Progenitor cell of endocrine pancreas (in vitro differentiated cells): ENCODE data around the gene NLRP12. TPM values are rescaled to one million over a fixed set of nuclear protein-coding genes. Genes with fewer than 3 reads are reported as not detected.

Experiments used
- DNase-seq: peaks from one replicate; pipeline ENCODE4 v3.0.0; 2021; ENCODE audit warnings: low spot score; ENCODE audit not compliant: unreplicated experiment
- H3K27ac Mint-ChIP-seq: 2 replicates; pipeline ENCODE4 v1.8.0; 2021; ENCODE audit warnings: mild to moderate bottlenecking, moderate library complexity, mixed read lengths
- H3K27me3 Mint-ChIP-seq: 2 replicates; pipeline ENCODE4 v1.8.0; 2021; ENCODE audit warnings: mixed read lengths
- H3K36me3 Mint-ChIP-seq: 2 replicates; pipeline ENCODE4 v1.8.0; 2022; ENCODE audit warnings: mixed read lengths; ENCODE audit not compliant: insufficient read depth
- H3K4me1 Mint-ChIP-seq: 2 replicates; pipeline ENCODE4 v1.8.0; 2021; ENCODE audit warnings: low read depth, mixed read lengths
- H3K4me3 Mint-ChIP-seq: 2 replicates; pipeline ENCODE4 v1.8.0; 2021; ENCODE audit warnings: low read depth, mild to moderate bottlenecking, moderate library complexity, mixed read lengths
- H3K9me3 Mint-ChIP-seq: 2 replicates; pipeline ENCODE4 v1.8.0; 2021; ENCODE audit warnings: low read depth, mixed read lengths
- total RNA-seq: library from RNA; stranded (reverse); gene quantifications from 2 replicates; pipeline ENCODE4 v1.2.1, GENCODE V29; 2021
- TF ChIP-seq, protein P1 (sequence below): fragments of 200-600 bp; sonication (generic); IDR thresholded peaks from one replicate; pipeline ENCODE4 v1.5.0; 2021; ENCODE audit warnings: antibody characterized with exemption, mild to moderate bottlenecking; ENCODE audit not compliant: unreplicated experiment

NLRP12 gene
- total RNA-seq, 1 donor from 2014 or later, result not detected

DNA sequence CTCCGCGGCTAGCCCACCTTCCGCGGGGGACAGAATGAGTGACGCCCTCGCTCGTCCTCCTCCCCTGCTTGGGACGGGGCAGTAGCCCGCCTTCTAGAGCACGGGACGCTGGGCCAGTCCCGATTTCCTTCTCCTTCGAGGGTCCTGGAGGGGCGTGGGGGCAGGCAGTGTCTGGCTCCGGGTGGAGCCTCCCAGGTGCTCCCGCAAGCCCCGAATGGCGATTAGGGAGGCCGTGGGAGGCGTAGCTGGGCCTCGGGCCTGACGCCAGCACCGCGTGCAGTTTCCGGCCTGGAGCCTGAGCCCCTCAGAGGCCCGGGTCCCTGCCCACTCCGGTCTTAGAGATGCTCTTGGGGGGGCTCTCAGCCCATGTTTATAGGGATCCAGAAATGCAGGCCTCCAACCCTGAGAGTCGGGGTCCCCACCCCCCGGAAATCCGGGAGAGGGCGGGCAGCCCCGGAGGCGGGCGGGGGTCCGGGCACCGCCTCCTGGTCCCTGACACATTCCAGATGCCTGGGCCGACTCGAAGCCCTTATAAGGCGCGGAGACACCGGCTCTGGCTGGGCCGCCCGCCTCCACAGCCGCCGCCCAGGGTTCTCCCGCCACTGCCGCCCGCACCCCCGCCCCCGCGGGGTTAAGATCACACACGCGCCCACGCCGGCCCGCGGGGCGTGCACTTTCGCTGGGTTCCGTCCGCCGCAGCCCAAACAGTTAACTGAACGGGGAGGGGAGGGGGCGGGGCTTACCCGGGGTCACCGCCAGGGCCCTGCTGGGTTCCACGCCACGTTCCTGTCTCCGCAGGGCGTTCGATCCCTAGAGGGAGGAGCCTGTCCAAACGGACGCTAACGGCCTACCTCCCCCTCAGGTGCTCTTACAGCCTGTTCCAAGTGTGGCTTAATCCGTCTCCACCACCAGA lies 45.0 kb upstream of the NLRP12 start:
- Mint-ChIP-seq H3K4me3 (peak overlapping the region; percentile 83), H3K4me1 (peaks cover 49% of the 10 kb centered on the region)

DNA sequence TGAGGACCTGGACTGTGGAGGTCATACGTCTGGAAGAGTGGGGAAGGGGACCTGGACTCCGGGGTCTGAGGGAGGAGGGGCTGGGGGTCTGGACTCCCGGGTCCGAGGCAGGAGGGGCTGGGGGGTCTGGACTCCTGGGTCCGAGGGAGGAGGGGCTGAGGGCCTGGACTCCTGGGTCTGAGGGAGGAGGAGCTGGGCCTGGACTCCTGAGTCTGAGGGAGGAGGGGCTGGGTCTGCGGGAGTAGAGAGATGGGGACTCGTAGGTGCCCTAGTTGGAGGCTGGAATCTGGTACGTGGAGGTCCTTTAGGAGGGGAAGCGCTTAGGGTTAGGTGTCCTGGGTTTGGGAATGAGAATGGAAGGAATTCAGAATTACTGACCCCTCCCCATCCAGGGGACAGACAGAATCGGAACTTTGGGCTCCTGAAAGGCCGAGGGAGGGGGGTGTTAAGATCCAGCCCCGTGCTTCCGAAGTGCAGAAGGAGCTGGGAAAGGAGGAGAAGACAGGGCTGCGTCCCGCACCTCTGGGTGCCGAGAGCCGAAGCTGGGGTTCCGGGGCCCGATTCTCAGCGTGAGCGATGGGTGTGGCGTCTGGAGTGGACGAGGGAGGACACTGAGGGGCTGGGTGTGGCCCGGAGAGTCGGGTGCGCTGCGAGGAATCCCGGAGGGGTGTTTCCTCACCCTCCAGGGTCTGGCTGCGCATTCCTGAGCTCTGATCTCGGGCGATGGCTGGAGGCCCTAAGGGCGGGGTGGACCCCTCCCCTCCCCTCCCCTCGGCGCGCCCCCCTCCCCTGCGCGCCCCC lies 44.2 kb upstream of the NLRP12 start:
- peaks cover 54% of the 10 kb centered on the region for H3K4me1 Mint-ChIP-seq
- no peaks in the 10 kb centered on the region for H3K9me3 Mint-ChIP-seq
- H3K27me3 Mint-ChIP-seq, result no peaks in the 10 kb centered on the region
- peaks cover 9% of the 10 kb centered on the region for H3K36me3 Mint-ChIP-seq
- peak overlapping the region; percentile 98 for H3K27ac Mint-ChIP-seq
- no peak for DNase-seq
- H3K4me3 Mint-ChIP-seq, result peak overlapping the region; percentile 94
- TF ChIP-seq, protein P1, sequence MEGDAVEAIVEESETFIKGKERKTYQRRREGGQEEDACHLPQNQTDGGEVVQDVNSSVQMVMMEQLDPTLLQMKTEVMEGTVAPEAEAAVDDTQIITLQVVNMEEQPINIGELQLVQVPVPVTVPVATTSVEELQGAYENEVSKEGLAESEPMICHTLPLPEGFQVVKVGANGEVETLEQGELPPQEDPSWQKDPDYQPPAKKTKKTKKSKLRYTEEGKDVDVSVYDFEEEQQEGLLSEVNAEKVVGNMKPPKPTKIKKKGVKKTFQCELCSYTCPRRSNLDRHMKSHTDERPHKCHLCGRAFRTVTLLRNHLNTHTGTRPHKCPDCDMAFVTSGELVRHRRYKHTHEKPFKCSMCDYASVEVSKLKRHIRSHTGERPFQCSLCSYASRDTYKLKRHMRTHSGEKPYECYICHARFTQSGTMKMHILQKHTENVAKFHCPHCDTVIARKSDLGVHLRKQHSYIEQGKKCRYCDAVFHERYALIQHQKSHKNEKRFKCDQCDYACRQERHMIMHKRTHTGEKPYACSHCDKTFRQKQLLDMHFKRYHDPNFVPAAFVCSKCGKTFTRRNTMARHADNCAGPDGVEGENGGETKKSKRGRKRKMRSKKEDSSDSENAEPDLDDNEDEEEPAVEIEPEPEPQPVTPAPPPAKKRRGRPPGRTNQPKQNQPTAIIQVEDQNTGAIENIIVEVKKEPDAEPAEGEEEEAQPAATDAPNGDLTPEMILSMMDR, result no peak

More for the DNA sequence above, 45.0 kb upstream of the NLRP12 start:
- Mint-ChIP-seq H3K9me3 (no peaks in the 10 kb centered on the region), H3K36me3 (peaks cover 12% of the 10 kb centered on the region), H3K27me3 (no peaks in the 10 kb centered on the region), H3K27ac (peak overlapping the region; percentile 96)
- DNase-seq, result peak; percentile 84
- TF ChIP-seq, protein P1, result peak; percentile 43

DNA sequence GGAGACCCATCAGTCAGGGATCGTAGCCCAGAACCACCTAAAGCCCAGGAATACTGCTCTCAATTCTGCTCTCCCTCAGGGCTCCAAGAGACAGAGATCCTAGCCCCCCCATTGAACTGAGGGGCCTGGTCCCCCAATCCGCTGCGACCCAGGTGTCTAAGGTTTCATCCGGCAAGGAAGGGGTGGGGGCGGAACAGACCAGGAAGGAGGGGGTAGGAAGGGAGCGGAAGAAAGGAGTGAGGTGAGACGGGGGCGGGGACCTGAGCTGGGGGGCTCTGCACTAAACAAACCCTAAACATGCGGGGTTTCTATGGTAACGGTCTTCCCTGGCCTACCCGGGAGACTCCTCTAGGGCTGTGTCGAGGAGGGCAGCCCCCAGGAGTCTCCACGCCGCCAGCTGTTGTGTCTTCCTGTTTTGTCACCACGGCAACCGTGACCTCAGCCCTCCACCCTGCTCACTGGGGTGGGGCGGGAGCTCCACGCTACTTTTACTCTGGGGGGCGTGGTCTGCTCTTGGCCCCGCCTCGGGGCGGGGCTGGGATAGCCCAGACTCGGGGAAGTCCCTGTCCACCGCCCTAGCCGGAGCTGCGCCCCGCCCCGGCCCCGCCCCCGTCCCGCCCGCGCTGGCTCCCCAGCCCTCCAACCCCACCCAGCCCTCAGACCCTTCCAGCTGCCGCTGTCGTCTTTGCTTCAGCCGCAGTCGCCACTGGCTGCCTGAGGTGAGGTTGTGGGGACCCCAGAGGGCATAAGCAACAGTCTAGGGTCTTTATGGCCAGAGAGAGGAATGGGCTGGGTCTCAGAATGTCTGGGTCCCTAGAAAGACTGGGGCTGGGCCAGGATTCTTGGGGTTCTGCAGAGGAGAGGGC lies 43.3 kb upstream of the NLRP12 start, which contains the start of gene MYADM:
Gene MYADM, plus strand, starts transcription at position 659 of the 866 bp plus-strand sequence. CDS start 5,647 bp downstream, outside the sequence.
- peaks cover 6% of the 10 kb centered on the region for H3K36me3 Mint-ChIP-seq
- TF ChIP-seq, protein P1, result no peak
- H3K4me3 Mint-ChIP-seq, result peak within 1 kb of the TSS; percentile 94
- no peaks in the 10 kb centered on the region for H3K27me3 Mint-ChIP-seq
- H3K4me1 Mint-ChIP-seq, result peaks cover 55% of the 10 kb centered on the region
- H3K27ac Mint-ChIP-seq, result peak within 1 kb of the TSS; percentile 98
- DNase-seq, result peak; percentile 99
- H3K9me3 Mint-ChIP-seq, result no peaks in the 10 kb centered on the region

- H3K4me3 Mint-ChIP-seq, result peak overlapping the region; percentile 72
- peaks cover 55% of the 10 kb centered on the region for H3K4me1 Mint-ChIP-seq
- no peaks in the 10 kb centered on the region for H3K27me3 Mint-ChIP-seq
- TF ChIP-seq, protein P1, result no peak
- no peaks in the 10 kb centered on the region for H3K9me3 Mint-ChIP-seq
- H3K36me3 Mint-ChIP-seq, result peaks cover 6% of the 10 kb centered on the region
- H3K27ac Mint-ChIP-seq, result peak overlapping the region; percentile 97
- no peak for DNase-seq
Observed at GRCh38 chr19:53866865-53867224, 42.7 kb upstream of the NLRP12 start.
